ENCODE data around the gene GCNA. TPM values are rescaled to one million over a fixed set of nuclear protein-coding genes. Genes with fewer than 3 reads are reported as not detected.
"Not testable (repeated sequence)": the region's sequence is repeated elsewhere in the genome, so short reads cannot be mapped to it uniquely, and the experiment has no call there.

Gene GCNA
- total RNA-seq, 1 donor from 2014 or later = 0.96 TPM

DNA sequence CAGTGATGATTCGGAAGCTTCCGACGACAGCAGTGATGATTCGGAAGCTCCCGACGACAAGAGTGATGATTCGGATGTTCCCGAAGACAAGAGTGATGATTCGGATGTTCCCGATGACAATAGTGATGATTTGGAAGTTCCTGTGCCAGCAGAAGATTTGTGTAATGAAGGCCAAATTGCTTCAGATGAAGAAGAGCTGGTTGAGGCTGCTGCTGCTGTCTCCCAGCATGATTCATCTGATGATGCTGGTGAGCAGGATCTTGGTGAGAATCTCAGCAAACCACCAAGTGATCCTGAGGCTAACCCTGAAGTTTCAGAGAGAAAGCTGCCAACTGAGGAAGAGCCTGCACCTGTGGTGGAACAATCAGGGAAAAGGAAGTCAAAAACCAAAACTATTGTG, 25.9 kb downstream of the GCNA start:
- TF ChIP-seq, protein P1, sequence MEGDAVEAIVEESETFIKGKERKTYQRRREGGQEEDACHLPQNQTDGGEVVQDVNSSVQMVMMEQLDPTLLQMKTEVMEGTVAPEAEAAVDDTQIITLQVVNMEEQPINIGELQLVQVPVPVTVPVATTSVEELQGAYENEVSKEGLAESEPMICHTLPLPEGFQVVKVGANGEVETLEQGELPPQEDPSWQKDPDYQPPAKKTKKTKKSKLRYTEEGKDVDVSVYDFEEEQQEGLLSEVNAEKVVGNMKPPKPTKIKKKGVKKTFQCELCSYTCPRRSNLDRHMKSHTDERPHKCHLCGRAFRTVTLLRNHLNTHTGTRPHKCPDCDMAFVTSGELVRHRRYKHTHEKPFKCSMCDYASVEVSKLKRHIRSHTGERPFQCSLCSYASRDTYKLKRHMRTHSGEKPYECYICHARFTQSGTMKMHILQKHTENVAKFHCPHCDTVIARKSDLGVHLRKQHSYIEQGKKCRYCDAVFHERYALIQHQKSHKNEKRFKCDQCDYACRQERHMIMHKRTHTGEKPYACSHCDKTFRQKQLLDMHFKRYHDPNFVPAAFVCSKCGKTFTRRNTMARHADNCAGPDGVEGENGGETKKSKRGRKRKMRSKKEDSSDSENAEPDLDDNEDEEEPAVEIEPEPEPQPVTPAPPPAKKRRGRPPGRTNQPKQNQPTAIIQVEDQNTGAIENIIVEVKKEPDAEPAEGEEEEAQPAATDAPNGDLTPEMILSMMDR (IDR thresholded peaks at IDR 0.05) = no peak
- Histone ChIP-seq H3K4me1 (no peaks in the 10 kb centered on the region), H3K9me3 (peaks cover 0 to 4% of the 10 kb centered on the region in 2 donors), H3K27me3 (no peaks in the 10 kb centered on the region), H3K36me3 (peaks cover 16 to 47% of the 10 kb centered on the region in 2 donors), H3K27ac (no peak overlapping the region), H3K4me3 (no peak overlapping the region)
- DNase-seq (ENCODE audit: low spot score in 2 of 2) = no peak
- intact Hi-C loops (cut with DNase I) = no loop called here

DNA sequence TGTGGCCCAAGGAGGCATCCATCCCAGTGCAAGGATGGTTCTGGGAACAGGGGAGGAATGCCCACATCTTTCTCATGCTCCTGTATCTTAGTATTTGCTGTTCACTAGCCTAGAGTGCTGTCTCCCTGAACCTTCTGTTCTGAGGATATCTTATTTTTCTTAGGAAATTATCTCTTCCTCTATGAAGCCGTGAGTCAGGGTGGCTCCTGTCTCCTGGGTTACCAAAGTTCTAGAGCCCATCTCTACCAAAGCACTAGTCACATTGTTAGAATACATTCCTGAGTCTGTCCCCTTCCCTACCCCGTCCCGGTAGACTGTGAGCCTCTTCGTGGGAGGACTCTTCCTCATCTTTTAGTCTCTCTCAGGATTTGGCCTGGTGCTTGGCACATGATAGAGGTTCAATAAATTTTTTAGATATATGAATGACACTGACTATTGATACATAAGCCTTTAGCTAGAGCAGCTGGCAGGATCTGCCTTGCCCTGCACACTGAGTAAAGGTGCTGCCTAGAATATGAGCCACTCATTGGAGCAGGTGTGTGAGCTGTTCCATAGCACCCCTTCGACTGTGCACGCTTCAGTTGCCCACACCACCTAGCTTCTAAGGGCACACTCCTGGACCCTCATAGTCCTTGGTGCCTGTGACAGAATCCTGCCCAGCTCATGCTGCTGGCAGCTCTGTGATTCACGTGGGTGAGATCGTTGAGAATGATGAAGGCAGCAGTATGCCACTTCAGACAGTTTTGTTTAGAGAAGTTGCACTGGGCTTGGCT, 26.7 kb downstream of the GCNA start:
- TF ChIP-seq, protein P1 (IDR thresholded peaks at IDR 0.05) = no peak
- no peak overlapping the region for H3K4me3 ChIP-seq
- H3K27me3 ChIP-seq = no peaks in the 10 kb centered on the region
- H3K4me1 ChIP-seq = no peaks in the 10 kb centered on the region
- DNase-seq (ENCODE audit: low spot score in 2 of 2) = no peak
- H3K36me3 ChIP-seq = peaks cover 19 to 53% of the 10 kb centered on the region in 2 donors
- peaks cover 0 to 4% of the 10 kb centered on the region in 2 donors for H3K9me3 ChIP-seq
- H3K27ac ChIP-seq = no peak overlapping the region
- intact Hi-C loops (cut with DNase I) = no loop called here

DNA sequence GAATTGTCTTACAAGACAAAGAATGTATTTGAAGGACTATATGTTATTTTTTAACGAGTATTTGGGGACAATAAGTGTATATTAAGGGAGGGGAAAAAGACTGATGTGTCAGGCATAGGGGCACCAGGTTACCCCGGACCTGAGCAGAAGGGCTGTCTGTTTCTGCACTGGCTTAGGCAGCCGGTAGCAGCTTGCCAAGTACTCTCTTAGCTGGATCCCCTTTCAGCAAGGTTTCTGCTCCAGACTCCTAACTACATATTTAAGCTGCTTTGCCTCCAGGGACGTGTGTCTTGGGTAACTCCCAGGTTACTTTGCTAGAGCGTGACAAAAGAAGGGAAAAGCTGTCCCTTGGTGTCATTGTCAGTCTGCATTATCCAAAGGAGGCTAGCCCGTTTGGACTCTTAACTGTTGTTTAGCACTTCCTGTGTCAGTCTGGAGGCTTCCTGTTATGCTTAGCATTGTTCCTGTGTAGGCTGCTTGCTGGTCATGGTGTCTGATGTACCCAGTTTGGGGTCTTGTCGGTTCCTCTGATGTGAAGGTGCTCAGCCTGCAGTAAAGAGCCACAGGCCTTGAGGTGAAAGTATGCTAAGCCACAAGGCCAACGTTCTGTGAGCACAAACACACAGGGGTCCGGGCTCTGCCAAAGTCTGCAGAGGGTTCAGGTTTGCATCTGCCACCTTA, 28.4 kb downstream of the GCNA start:
- Histone ChIP-seq H3K4me3 (no peak overlapping the region), H3K36me3 (peaks cover 22 to 57% of the 10 kb centered on the region in 2 donors), H3K27me3 (no peaks in the 10 kb centered on the region), H3K4me1 (no peaks in the 10 kb centered on the region), H3K27ac (no peak overlapping the region), H3K9me3 (peaks cover 0 to 4% of the 10 kb centered on the region in 2 donors)
- no peak for DNase-seq (ENCODE audit: low spot score in 2 of 2)
- TF ChIP-seq, protein P1 (IDR thresholded peaks at IDR 0.05) = no peak
- intact Hi-C loops (cut with DNase I) = no loop called here

DNA sequence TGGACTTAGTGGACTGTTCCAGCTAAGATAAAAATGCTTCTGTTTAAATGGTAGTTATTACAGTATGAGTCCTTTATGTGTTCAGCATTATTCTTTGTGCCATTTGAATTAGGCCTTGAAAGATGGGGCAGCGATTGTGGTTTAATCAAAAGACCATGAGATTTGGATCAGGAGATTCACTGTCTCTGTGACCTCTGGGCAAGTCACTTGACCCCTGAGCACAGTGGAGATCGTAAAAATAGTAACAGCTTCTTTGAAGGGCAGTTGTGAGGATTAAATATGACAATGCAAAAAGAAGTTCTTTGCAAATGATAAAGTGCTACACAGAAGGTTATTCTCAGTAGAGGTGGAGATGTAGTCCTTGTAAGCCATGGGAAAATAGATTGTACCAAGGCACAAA, 29.3 kb downstream of the GCNA start:
- no peak for DNase-seq (ENCODE audit: low spot score in 2 of 2)
- intact Hi-C loops (cut with DNase I) = no loop called here
- Histone ChIP-seq H3K4me3 (no peak overlapping the region), H3K4me1 (no peaks in the 10 kb centered on the region), H3K27me3 (no peaks in the 10 kb centered on the region), H3K9me3 (peaks cover 0 to 4% of the 10 kb centered on the region in 2 donors), H3K36me3 (peaks cover 22 to 57% of the 10 kb centered on the region in 2 donors), H3K27ac (no peak overlapping the region)
- TF ChIP-seq, protein P1 (IDR thresholded peaks at IDR 0.05) = no peak

DNA sequence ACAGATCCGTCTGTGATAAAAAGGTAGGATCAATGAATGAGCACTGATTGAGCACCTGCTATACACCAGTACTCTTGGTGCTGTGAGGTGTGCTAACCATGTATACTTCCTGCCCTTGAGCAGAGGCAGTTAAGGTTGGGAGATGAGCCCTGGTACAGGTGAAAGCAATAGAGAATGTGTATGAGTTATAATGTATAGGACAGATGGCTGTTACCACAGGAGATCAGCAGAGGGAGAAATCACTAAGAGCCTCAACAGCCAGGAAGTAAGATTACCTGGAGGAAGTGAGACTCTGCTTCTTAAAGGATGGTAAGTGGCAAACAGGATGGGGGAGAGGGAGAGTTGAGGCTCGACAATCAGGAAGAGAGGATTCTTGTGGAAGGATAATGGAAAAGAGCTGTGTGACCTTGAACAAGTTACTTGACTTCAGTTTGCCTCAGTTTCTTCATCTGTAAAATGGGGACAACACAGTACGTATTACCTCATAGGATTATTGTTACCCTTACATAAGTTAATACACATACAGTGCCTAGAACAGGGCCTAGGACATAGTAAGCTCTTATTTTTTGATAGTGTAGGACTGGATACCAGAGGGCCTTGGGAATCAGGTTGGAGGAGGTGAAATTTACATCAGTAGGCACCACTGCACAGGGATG, 31.0 kb downstream of the GCNA start:
- no peaks in the 10 kb centered on the region for H3K27me3 ChIP-seq
- H3K27ac ChIP-seq = no peak overlapping the region
- peaks cover 21 to 56% of the 10 kb centered on the region in 2 donors for H3K36me3 ChIP-seq
- TF ChIP-seq, protein P1 (IDR thresholded peaks at IDR 0.05) = no peak
- H3K9me3 ChIP-seq = no peaks in the 10 kb centered on the region
- no peak for DNase-seq (ENCODE audit: low spot score in 2 of 2)
- no peak overlapping the region for H3K4me3 ChIP-seq
- intact Hi-C loops (cut with DNase I) = no loop called here
- H3K4me1 ChIP-seq = no peaks in the 10 kb centered on the region

DNA sequence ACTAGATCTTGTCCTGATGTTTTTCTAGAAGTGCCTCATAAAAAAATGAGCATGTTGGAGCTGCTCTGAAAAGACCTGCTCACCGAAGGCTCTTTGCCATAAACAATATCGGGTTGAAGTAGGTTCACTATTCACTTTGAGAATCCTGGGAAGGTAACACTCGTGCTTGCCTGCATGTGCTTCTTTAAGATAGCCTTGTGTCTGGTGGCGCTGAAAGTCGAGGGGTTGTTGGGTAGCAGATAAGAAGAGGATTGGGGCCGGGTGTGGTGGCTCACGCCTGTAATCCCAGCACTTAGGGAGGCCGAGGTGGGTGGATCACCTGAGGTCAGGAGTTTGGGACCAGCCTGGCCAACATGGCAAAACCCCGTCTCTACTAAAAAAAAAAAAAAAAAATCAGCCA, 33.5 kb downstream of the GCNA start:
- H3K4me1 ChIP-seq; H3K27ac ChIP-seq; H3K27me3 ChIP-seq; H3K4me3 ChIP-seq; H3K9me3 ChIP-seq; intact Hi-C loops (cut with DNase I): not testable (repeated sequence)
- H3K36me3 ChIP-seq = peaks cover 15 to 44% of the 10 kb centered on the region in 2 donors
- DNase-seq (ENCODE audit: low spot score in 2 of 2) = peak in 1 of 2 donors; percentile 33
